ENCODE measurements around the gene KRTAP19-8. TPM values are rescaled to one million over a fixed set of nuclear protein-coding genes. Genes with fewer than 3 reads are reported as not detected.

Gene KRTAP19-8
- total RNA-seq, 1 donor from 2014 or later: not detected

GRCh38 chr21:31030367-31031106 is 7.7 kb downstream of the KRTAP19-8 start:
- H3K4me1 Mint-ChIP-seq (ENCODE audit: low read depth): no peaks in the 10 kb centered on the region
- H3K9me3 Mint-ChIP-seq (ENCODE audit: low read depth): peaks cover 9% of the 10 kb centered on the region
- no peak overlapping the region for H3K4me3 Mint-ChIP-seq (ENCODE audit: unreplicated experiment)
- no peaks in the 10 kb centered on the region for H3K36me3 Mint-ChIP-seq (ENCODE audit: low read depth)
- H3K27ac Mint-ChIP-seq (ENCODE audit: unreplicated experiment): no peak overlapping the region
- no peak for TF ChIP-seq CTCF (IDR thresholded peaks at IDR 0.05)
- H3K27me3 Mint-ChIP-seq (ENCODE audit: low read depth): no peaks in the 10 kb centered on the region
- DNase-seq (ENCODE audit: low spot score): no peak

- H3K4me3 Mint-ChIP-seq (ENCODE audit: unreplicated experiment): no peak overlapping the region
- TF ChIP-seq CTCF (IDR thresholded peaks at IDR 0.05): no peak
- H3K27ac Mint-ChIP-seq (ENCODE audit: unreplicated experiment): no peak overlapping the region
- H3K4me1 Mint-ChIP-seq (ENCODE audit: low read depth): no peaks in the 10 kb centered on the region
- peaks cover 13% of the 10 kb centered on the region for H3K27me3 Mint-ChIP-seq (ENCODE audit: low read depth)
- no peak for DNase-seq (ENCODE audit: low spot score)
- no peaks in the 10 kb centered on the region for H3K36me3 Mint-ChIP-seq (ENCODE audit: low read depth)
- H3K9me3 Mint-ChIP-seq (ENCODE audit: low read depth): no peaks in the 10 kb centered on the region
Observed at GRCh38 chr21:31023680-31024079, 14.6 kb downstream of the KRTAP19-8 start.

GRCh38 chr21:31022306-31022705 is 16.0 kb downstream of the KRTAP19-8 start:
- no peak for TF ChIP-seq CTCF (IDR thresholded peaks at IDR 0.05)
- H3K27me3 Mint-ChIP-seq (ENCODE audit: low read depth): peaks cover 13% of the 10 kb centered on the region

GRCh38 chr21:31018232-31018631 is 20.0 kb downstream of the KRTAP19-8 start:
- peaks cover 3% of the 10 kb centered on the region for H3K27me3 Mint-ChIP-seq (ENCODE audit: low read depth)
- no peak for TF ChIP-seq CTCF (IDR thresholded peaks at IDR 0.05)
- no peaks in the 10 kb centered on the region for H3K4me1 Mint-ChIP-seq (ENCODE audit: low read depth)
- no peak overlapping the region for H3K27ac Mint-ChIP-seq (ENCODE audit: unreplicated experiment)
- H3K36me3 Mint-ChIP-seq (ENCODE audit: low read depth): no peaks in the 10 kb centered on the region
- no peak for DNase-seq (ENCODE audit: low spot score)
- no peak overlapping the region for H3K4me3 Mint-ChIP-seq (ENCODE audit: unreplicated experiment)
- no peaks in the 10 kb centered on the region for H3K9me3 Mint-ChIP-seq (ENCODE audit: low read depth)

More at GRCh38 chr21:31022306-31022705, 16.0 kb downstream of the KRTAP19-8 start:
- no peak for DNase-seq (ENCODE audit: low spot score)
- Mint-ChIP-seq H3K9me3 (ENCODE audit: low read depth) (no peaks in the 10 kb centered on the region), H3K4me1 (ENCODE audit: low read depth) (no peaks in the 10 kb centered on the region), H3K36me3 (ENCODE audit: low read depth) (no peaks in the 10 kb centered on the region), H3K4me3 (ENCODE audit: unreplicated experiment) (no peak overlapping the region), H3K27ac (ENCODE audit: unreplicated experiment) (no peak overlapping the region)

- H3K4me3 Mint-ChIP-seq (ENCODE audit: unreplicated experiment): no peak overlapping the region
- DNase-seq (ENCODE audit: low spot score): no peak
- no peak overlapping the region for H3K27ac Mint-ChIP-seq (ENCODE audit: unreplicated experiment)
- no peaks in the 10 kb centered on the region for H3K4me1 Mint-ChIP-seq (ENCODE audit: low read depth)
- no peak for TF ChIP-seq CTCF (IDR thresholded peaks at IDR 0.05)
- no peaks in the 10 kb centered on the region for H3K9me3 Mint-ChIP-seq (ENCODE audit: low read depth)
- no peaks in the 10 kb centered on the region for H3K36me3 Mint-ChIP-seq (ENCODE audit: low read depth)
- peaks cover 1% of the 10 kb centered on the region for H3K27me3 Mint-ChIP-seq (ENCODE audit: low read depth)
Observed at GRCh38 chr21:31014891-31015290, 23.4 kb downstream of the KRTAP19-8 start.

Measured in chondrocyte (in vitro differentiated cells).